Activated T-cell treated with anti-CD3 and anti-CD28 coated beads for 1 hour (primary cell): ENCODE results near the gene ACIN1.
A peak's percentile ranks its signal among the peaks of the same experiment; 100 is the strongest.

Experiments used
- DNase-seq: peaks from one replicate; pipeline ENCODE4 v3.0.0-alpha.2; 2020; ENCODE audit warnings: low read depth

The ACIN1 gene

GRCh38 chr14:23104591-23105347 is 9.8 kb upstream of the ACIN1 start, which contains the start of gene CIROP:
Gene CIROP (minus strand): TSS chr14:23104989. CDS start chr14:23104920, 69 bp downstream.
- DNase-seq: no peak

GRCh38 chr14:23104070-23104590 is 9.2 kb upstream of the ACIN1 start:
- DNase-seq: no peak

GRCh38 chr14:23103581-23103980 is 8.6 kb upstream of the ACIN1 start:
- DNase-seq: no peak

GRCh38 chr14:23102801-23103200 is 7.9 kb upstream of the ACIN1 start:
- no peak for DNase-seq

- no peak for DNase-seq
Measured at GRCh38 chr14:23101986-23102625, 7.2 kb upstream of the ACIN1 start.

- DNase-seq: no peak
Measured at GRCh38 chr14:23101213-23101970, 6.5 kb upstream of the ACIN1 start.

GRCh38 chr14:23099212-23099861 is 4.4 kb upstream of the ACIN1 start:
- no peak for DNase-seq

- DNase-seq: no peak
Measured at GRCh38 chr14:23097786-23098185, 2.9 kb upstream of the ACIN1 start.

- DNase-seq: peak; percentile 99
Measured at GRCh38 chr14:23095196-23096108, 516 bp upstream of the ACIN1 start, which contains the start of gene C14orf119. Gene C14orf119 (plus strand): TSS chr14:23095505. CDS start chr14:23097659, 2,154 bp downstream.

- DNase-seq: no peak
Measured at GRCh38 chr14:23093991-23094665, 808 bp downstream of the ACIN1 start.

- no peak for DNase-seq
Measured at GRCh38 chr14:23093526-23093925, 1.4 kb downstream of the ACIN1 start.

- no peak for DNase-seq
Measured at GRCh38 chr14:23093104-23093503, 1.8 kb downstream of the ACIN1 start.

- no peak for DNase-seq
Measured at GRCh38 chr14:23091294-23092225, 3.4 kb downstream of the ACIN1 start.

- DNase-seq: no peak
Measured at GRCh38 chr14:23090254-23090636, 4.7 kb downstream of the ACIN1 start.

- DNase-seq: no peak
Measured at GRCh38 chr14:23089498-23090253, 5.3 kb downstream of the ACIN1 start.

- DNase-seq: no peak
Measured at GRCh38 chr14:23086565-23086964, 8.4 kb downstream of the ACIN1 start.

- DNase-seq: no peak
Measured at GRCh38 chr14:23085458-23085857, 9.5 kb downstream of the ACIN1 start.

GRCh38 chr14:23080474-23080873 is 14.5 kb downstream of the ACIN1 start:
- DNase-seq: no peak
